Keratinocyte (primary cell): Measurements from ENCODE around the gene SCN11A.

Experiments used
- EZH2 ChIP-seq: IDR thresholded peaks from one replicate; pipeline ENCODE4 v1.6.1; 2012; ENCODE audit warnings: inconsistent platforms, mild to moderate bottlenecking, low read length, moderate library complexity
- TF ChIP-seq, protein P1 (sequence below), 3 experiments: IDR thresholded peaks in 1 of 3; conservative IDR thresholded peaks in 1 of 3; optimal IDR thresholded peaks in 1 of 3; 2 replicates in 2 of 3; 3 replicates in 1 of 3; pipeline versions ENCODE3 to v1.5.1; 2011; ENCODE audit warnings: low read length in 3 of 3, mild to moderate bottlenecking in 3 of 3, moderate library complexity in 2 of 3, control low read depth in 1 of 3, inconsistent platforms in 1 of 3; ENCODE audit not compliant: insufficient read depth in 2 of 3; ENCODE audit errors: extremely low read depth in 1 of 3

GRCh38 chr3:39062180-39062579, 10.4 kb upstream of the SCN11A start:
- TF ChIP-seq, protein P1, sequence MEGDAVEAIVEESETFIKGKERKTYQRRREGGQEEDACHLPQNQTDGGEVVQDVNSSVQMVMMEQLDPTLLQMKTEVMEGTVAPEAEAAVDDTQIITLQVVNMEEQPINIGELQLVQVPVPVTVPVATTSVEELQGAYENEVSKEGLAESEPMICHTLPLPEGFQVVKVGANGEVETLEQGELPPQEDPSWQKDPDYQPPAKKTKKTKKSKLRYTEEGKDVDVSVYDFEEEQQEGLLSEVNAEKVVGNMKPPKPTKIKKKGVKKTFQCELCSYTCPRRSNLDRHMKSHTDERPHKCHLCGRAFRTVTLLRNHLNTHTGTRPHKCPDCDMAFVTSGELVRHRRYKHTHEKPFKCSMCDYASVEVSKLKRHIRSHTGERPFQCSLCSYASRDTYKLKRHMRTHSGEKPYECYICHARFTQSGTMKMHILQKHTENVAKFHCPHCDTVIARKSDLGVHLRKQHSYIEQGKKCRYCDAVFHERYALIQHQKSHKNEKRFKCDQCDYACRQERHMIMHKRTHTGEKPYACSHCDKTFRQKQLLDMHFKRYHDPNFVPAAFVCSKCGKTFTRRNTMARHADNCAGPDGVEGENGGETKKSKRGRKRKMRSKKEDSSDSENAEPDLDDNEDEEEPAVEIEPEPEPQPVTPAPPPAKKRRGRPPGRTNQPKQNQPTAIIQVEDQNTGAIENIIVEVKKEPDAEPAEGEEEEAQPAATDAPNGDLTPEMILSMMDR (optimal IDR thresholded peaks at IDR 0.05 in 1 of 3, IDR thresholded peaks at IDR 0.05 in 1 of 3, conservative IDR thresholded peaks at IDR 0.05 in 1 of 3; ENCODE audit: extremely low read depth in 1 of 3, insufficient read depth in 2 of 3, low read length in 3 of 3), result no peak
- no peak for TF ChIP-seq EZH2
